AML-193 (cell line): ENCODE measurements around the gene C12orf75.
"Not testable (repeated sequence)": the region's sequence is repeated elsewhere in the genome, so short reads cannot be mapped to it uniquely, and the experiment has no call there.

ENCODE experiments used
- DNase-seq, 2 experiments: peaks; one replicate each; lab custom pipeline; 2025; lab: John Stamatoyannopoulos, UW

Gene C12orf75

GRCh38 chr12:105330283-105330930 lies at the start of gene C12orf75:
Gene C12orf75 (plus strand): TSS chr12:105330691. CDS start chr12:105330892, 201 bp downstream.
- DNase-seq: peak; percentile 14 to 23

GRCh38 chr12:105280966-105281693 lies 49.4 kb upstream of the C12orf75 start:
- no peak for DNase-seq

- DNase-seq: no peak
Measured at GRCh38 chr12:105281694-105282049, 48.8 kb upstream of the C12orf75 start.

- DNase-seq: no peak
Measured at GRCh38 chr12:105285378-105285777, 45.1 kb upstream of the C12orf75 start.

- no peak for DNase-seq
Measured at GRCh38 chr12:105287408-105287807, 43.1 kb upstream of the C12orf75 start.

- DNase-seq: no peak
Measured at GRCh38 chr12:105288311-105288996, 42.0 kb upstream of the C12orf75 start.

- DNase-seq: no peak
Measured at GRCh38 chr12:105289114-105289904, 41.2 kb upstream of the C12orf75 start.

GRCh38 chr12:105291531-105291930 lies 39.0 kb upstream of the C12orf75 start:
- DNase-seq: no peak

GRCh38 chr12:105292705-105293104 lies 37.8 kb upstream of the C12orf75 start:
- DNase-seq: no peak

GRCh38 chr12:105293187-105293586 lies 37.3 kb upstream of the C12orf75 start:
- no peak for DNase-seq

GRCh38 chr12:105294161-105294560 lies 36.3 kb upstream of the C12orf75 start:
- DNase-seq: no peak

- DNase-seq: no peak
Measured at GRCh38 chr12:105294886-105295479, 35.5 kb upstream of the C12orf75 start.

GRCh38 chr12:105296116-105297089 lies 34.1 kb upstream of the C12orf75 start:
- no peak for DNase-seq

- DNase-seq: no peak
Measured at GRCh38 chr12:105300883-105301282, 29.6 kb upstream of the C12orf75 start.

- DNase-seq: no peak
Measured at GRCh38 chr12:105301696-105302095, 28.8 kb upstream of the C12orf75 start.

GRCh38 chr12:105302986-105303385 lies 27.5 kb upstream of the C12orf75 start:
- not testable (repeated sequence) for DNase-seq

- DNase-seq: not testable (repeated sequence)
Measured at GRCh38 chr12:105304626-105305025, 25.9 kb upstream of the C12orf75 start.

GRCh38 chr12:105307601-105308314 lies 22.7 kb upstream of the C12orf75 start:
- not testable (repeated sequence) for DNase-seq

- DNase-seq: not testable (repeated sequence)
Measured at GRCh38 chr12:105308839-105309238, 21.7 kb upstream of the C12orf75 start.

GRCh38 chr12:105309384-105309783 lies 21.1 kb upstream of the C12orf75 start:
- not testable (repeated sequence) for DNase-seq
